ENCODE results near the gene SP9.

DNA sequence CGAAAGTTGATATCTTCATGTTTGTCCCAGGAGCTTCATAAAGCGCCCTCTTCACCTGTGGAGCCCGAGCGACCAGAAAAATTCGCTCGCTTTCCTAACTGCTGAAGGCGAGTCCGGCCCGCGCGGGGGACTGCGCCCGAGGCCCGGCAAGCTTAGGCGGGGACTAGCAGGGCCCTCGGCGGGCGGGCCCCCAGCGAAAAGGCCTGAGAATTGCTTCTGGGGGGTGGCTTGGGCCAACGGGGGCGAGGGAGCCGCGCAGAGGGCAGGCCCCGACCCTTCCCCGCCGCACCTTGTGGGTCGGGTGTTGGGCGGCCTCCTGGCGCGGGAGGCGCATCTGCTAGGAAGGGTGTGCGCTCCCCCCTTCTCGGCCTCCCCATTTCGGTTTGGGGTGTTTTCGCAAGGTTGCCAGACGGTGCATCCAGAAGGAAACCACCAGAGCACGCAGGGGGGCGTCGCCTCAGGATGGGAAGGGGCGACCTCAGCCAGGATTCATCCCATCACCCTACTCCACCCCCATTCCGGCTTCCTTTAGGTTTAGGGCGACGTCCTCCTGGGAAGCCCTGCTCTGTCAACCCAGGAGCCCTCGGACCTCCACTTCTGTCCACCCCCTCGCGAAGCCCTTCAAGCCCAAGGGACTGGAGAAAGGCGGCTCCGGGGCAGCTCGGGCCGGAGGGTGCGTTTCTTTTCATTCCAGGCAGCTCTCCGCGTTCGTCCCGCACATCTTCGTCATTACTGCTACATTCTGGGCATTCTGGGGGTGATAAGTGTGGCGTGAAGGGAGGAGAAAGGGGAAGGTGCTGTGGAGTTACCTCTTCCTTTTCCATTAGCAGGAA is 9.1 kb downstream of the SP9 start:
- TF ChIP-seq, protein P1, sequence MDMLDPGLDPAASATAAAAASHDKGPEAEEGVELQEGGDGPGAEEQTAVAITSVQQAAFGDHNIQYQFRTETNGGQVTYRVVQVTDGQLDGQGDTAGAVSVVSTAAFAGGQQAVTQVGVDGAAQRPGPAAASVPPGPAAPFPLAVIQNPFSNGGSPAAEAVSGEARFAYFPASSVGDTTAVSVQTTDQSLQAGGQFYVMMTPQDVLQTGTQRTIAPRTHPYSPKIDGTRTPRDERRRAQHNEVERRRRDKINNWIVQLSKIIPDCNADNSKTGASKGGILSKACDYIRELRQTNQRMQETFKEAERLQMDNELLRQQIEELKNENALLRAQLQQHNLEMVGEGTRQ (IDR thresholded peaks at IDR 0.05) = no peak
- TF ChIP-seq, protein P2, sequence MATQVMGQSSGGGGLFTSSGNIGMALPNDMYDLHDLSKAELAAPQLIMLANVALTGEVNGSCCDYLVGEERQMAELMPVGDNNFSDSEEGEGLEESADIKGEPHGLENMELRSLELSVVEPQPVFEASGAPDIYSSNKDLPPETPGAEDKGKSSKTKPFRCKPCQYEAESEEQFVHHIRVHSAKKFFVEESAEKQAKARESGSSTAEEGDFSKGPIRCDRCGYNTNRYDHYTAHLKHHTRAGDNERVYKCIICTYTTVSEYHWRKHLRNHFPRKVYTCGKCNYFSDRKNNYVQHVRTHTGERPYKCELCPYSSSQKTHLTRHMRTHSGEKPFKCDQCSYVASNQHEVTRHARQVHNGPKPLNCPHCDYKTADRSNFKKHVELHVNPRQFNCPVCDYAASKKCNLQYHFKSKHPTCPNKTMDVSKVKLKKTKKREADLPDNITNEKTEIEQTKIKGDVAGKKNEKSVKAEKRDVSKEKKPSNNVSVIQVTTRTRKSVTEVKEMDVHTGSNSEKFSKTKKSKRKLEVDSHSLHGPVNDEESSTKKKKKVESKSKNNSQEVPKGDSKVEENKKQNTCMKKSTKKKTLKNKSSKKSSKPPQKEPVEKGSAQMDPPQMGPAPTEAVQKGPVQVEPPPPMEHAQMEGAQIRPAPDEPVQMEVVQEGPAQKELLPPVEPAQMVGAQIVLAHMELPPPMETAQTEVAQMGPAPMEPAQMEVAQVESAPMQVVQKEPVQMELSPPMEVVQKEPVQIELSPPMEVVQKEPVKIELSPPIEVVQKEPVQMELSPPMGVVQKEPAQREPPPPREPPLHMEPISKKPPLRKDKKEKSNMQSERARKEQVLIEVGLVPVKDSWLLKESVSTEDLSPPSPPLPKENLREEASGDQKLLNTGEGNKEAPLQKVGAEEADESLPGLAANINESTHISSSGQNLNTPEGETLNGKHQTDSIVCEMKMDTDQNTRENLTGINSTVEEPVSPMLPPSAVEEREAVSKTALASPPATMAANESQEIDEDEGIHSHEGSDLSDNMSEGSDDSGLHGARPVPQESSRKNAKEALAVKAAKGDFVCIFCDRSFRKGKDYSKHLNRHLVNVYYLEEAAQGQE (IDR thresholded peaks at IDR 0.05) = no peak
- no peak for TF ChIP-seq POLR2A (IDR thresholded peaks at IDR 0.05; ENCODE audit: low read length)
- no peak for TF ChIP-seq NPAS2 (CRISPR knock-in tag; IDR thresholded peaks at IDR 0.05; ENCODE audit: borderline replicate concordance)
- TF ChIP-seq, protein P3, sequence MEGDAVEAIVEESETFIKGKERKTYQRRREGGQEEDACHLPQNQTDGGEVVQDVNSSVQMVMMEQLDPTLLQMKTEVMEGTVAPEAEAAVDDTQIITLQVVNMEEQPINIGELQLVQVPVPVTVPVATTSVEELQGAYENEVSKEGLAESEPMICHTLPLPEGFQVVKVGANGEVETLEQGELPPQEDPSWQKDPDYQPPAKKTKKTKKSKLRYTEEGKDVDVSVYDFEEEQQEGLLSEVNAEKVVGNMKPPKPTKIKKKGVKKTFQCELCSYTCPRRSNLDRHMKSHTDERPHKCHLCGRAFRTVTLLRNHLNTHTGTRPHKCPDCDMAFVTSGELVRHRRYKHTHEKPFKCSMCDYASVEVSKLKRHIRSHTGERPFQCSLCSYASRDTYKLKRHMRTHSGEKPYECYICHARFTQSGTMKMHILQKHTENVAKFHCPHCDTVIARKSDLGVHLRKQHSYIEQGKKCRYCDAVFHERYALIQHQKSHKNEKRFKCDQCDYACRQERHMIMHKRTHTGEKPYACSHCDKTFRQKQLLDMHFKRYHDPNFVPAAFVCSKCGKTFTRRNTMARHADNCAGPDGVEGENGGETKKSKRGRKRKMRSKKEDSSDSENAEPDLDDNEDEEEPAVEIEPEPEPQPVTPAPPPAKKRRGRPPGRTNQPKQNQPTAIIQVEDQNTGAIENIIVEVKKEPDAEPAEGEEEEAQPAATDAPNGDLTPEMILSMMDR (IDR thresholded peaks at IDR 0.05) = no peak
- TF ChIP-seq, protein P4, sequence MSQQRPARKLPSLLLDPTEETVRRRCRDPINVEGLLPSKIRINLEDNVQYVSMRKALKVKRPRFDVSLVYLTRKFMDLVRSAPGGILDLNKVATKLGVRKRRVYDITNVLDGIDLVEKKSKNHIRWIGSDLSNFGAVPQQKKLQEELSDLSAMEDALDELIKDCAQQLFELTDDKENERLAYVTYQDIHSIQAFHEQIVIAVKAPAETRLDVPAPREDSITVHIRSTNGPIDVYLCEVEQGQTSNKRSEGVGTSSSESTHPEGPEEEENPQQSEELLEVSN (IDR thresholded peaks at IDR 0.05; ENCODE audit: borderline replicate concordance, low read depth) = no peak
- TF ChIP-seq ESRRA (IDR thresholded peaks at IDR 0.05; ENCODE audit: borderline replicate concordance, low read length) = no peak
- no peak for TF ChIP-seq TFCP2L1 (CRISPR knock-in tag; IDR thresholded peaks at IDR 0.05)
- TF ChIP-seq HOXB5 (CRISPR knock-in tag; IDR thresholded peaks at IDR 0.05) = no peak
